Measurements from ENCODE around the gene SLC11A2. TPM values are rescaled to one million over a fixed set of nuclear protein-coding genes. Genes with fewer than 3 reads are reported as not detected.

SLC11A2 gene
- total RNA-seq, 1 experiment from 2014 or later: 38.7 TPM

GRCh38 chr12:50980545-50980944, 45.6 kb downstream of the SLC11A2 start:
- Histone ChIP-seq H3K9me2 (ENCODE audit: insufficient read depth) (no peaks in the 10 kb centered on the region), H3K36me3 (ENCODE audit: control insufficient read depth in 1 of 2, insufficient read depth in 2 of 2, low read length in 2 of 2) (no peaks in the 10 kb centered on the region), H2AFZ (ENCODE audit: low read depth, low read length, poor library complexity, severe bottlenecking) (no peak overlapping the region), H3K4me2 (ENCODE audit: low read length) (no peak overlapping the region), H3K4me3 (replicated peaks in 1 of 2; ENCODE audit: low read depth in 1 of 2, low read length in 2 of 2) (no peak overlapping the region), H3K9ac (ENCODE audit: low read length) (no peak overlapping the region), H3K27me3 (ENCODE audit: insufficient read depth, low read length) (no peaks in the 10 kb centered on the region), H3K79me2 (ENCODE audit: insufficient read depth, low read length) (no peaks in the 10 kb centered on the region), H3K27ac (ENCODE audit: low read depth, low read length) (no peak overlapping the region), H3K4me1 (ENCODE audit: control insufficient read depth in 1 of 2, insufficient read depth in 2 of 2, low read length in 2 of 2) (peaks cover 0 to 5% of the 10 kb centered on the region in 2 experiments; a peak in 1 of 4 replicates), H4K20me1 (ENCODE audit: insufficient read depth) (no peaks in the 10 kb centered on the region), H3K9me3 (ENCODE audit: control insufficient read depth in 1 of 2, insufficient read depth in 1 of 2, low read depth in 1 of 2, low read length in 2 of 2) (no peaks in the 10 kb centered on the region)
- ChIA-PET POLR2A (no interaction called here), CTCF (no interaction called here), RAD21 (ENCODE audit: low non-redundant PET in 1 of 2, low total read pairs in 2 of 2, uncharacterized antibody in 2 of 2, unreplicated experiment in 2 of 2) (no interaction called here)
- intact Hi-C loops (cut with micrococcal nuclease): no loop called here
- no TSS peak for BruUV-seq (replicated peaks)
- DNase-seq (ENCODE audit: low read depth, low spot score) (no peak), ATAC-seq (no peak)
- TF ChIP-seq, protein P1, sequence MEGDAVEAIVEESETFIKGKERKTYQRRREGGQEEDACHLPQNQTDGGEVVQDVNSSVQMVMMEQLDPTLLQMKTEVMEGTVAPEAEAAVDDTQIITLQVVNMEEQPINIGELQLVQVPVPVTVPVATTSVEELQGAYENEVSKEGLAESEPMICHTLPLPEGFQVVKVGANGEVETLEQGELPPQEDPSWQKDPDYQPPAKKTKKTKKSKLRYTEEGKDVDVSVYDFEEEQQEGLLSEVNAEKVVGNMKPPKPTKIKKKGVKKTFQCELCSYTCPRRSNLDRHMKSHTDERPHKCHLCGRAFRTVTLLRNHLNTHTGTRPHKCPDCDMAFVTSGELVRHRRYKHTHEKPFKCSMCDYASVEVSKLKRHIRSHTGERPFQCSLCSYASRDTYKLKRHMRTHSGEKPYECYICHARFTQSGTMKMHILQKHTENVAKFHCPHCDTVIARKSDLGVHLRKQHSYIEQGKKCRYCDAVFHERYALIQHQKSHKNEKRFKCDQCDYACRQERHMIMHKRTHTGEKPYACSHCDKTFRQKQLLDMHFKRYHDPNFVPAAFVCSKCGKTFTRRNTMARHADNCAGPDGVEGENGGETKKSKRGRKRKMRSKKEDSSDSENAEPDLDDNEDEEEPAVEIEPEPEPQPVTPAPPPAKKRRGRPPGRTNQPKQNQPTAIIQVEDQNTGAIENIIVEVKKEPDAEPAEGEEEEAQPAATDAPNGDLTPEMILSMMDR (IDR thresholded peaks at IDR 0.05 in 2 of 3, conservative IDR thresholded peaks at IDR 0.05 in 1 of 3; ENCODE audit: borderline replicate concordance in 1 of 3, insufficient read depth in 1 of 3, low read depth in 2 of 3, low read length in 2 of 3): no peak
- no peak for TF ChIP-seq CBX3 (IDR thresholded peaks at IDR 0.05; ENCODE audit: low read depth)
- TF ChIP-seq MAX (IDR thresholded peaks at IDR 0.05): no peak
- no peak for TF ChIP-seq FOSL1 (IDR thresholded peaks at IDR 0.05; ENCODE audit: low read depth)
- TF ChIP-seq, protein P2, sequence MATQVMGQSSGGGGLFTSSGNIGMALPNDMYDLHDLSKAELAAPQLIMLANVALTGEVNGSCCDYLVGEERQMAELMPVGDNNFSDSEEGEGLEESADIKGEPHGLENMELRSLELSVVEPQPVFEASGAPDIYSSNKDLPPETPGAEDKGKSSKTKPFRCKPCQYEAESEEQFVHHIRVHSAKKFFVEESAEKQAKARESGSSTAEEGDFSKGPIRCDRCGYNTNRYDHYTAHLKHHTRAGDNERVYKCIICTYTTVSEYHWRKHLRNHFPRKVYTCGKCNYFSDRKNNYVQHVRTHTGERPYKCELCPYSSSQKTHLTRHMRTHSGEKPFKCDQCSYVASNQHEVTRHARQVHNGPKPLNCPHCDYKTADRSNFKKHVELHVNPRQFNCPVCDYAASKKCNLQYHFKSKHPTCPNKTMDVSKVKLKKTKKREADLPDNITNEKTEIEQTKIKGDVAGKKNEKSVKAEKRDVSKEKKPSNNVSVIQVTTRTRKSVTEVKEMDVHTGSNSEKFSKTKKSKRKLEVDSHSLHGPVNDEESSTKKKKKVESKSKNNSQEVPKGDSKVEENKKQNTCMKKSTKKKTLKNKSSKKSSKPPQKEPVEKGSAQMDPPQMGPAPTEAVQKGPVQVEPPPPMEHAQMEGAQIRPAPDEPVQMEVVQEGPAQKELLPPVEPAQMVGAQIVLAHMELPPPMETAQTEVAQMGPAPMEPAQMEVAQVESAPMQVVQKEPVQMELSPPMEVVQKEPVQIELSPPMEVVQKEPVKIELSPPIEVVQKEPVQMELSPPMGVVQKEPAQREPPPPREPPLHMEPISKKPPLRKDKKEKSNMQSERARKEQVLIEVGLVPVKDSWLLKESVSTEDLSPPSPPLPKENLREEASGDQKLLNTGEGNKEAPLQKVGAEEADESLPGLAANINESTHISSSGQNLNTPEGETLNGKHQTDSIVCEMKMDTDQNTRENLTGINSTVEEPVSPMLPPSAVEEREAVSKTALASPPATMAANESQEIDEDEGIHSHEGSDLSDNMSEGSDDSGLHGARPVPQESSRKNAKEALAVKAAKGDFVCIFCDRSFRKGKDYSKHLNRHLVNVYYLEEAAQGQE (IDR thresholded peaks at IDR 0.05; ENCODE audit: low read depth): no peak
- TF ChIP-seq EZH2 (IDR thresholded peaks at IDR 0.05): no peak
- TF ChIP-seq EGR1 (IDR thresholded peaks at IDR 0.05; ENCODE audit: low read depth): no peak
- TF ChIP-seq POLR2AphosphoS5 (IDR thresholded peaks at IDR 0.05; ENCODE audit: low read depth, low read length): no peak
- TF ChIP-seq JUND (IDR thresholded peaks at IDR 0.05): no peak
- no peak for TF ChIP-seq ZNF274 (IDR thresholded peaks at IDR 0.05; ENCODE audit: low read depth, low read length)
- TF ChIP-seq TCF7L2 (IDR thresholded peaks at IDR 0.05; ENCODE audit: borderline replicate concordance, extremely low read depth, insufficient read depth, insufficient read length): no peak
- TF ChIP-seq, protein P3, sequence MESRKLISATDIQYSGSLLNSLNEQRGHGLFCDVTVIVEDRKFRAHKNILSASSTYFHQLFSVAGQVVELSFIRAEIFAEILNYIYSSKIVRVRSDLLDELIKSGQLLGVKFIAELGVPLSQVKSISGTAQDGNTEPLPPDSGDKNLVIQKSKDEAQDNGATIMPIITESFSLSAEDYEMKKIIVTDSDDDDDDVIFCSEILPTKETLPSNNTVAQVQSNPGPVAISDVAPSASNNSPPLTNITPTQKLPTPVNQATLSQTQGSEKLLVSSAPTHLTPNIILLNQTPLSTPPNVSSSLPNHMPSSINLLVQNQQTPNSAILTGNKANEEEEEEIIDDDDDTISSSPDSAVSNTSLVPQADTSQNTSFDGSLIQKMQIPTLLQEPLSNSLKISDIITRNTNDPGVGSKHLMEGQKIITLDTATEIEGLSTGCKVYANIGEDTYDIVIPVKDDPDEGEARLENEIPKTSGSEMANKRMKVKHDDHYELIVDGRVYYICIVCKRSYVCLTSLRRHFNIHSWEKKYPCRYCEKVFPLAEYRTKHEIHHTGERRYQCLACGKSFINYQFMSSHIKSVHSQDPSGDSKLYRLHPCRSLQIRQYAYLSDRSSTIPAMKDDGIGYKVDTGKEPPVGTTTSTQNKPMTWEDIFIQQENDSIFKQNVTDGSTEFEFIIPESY (IDR thresholded peaks at IDR 0.05; ENCODE audit: extremely low read depth, insufficient replicate concordance, low read length): no peak
- TF ChIP-seq ZFX (IDR thresholded peaks at IDR 0.05): no peak
- TF ChIP-seq YY1 (IDR thresholded peaks at IDR 0.05; ENCODE audit: extremely low read depth, insufficient replicate concordance, low read depth, low read length): no peak
- TF ChIP-seq ATF3 (IDR thresholded peaks at IDR 0.05): no peak
- TF ChIP-seq SIN3A (IDR thresholded peaks at IDR 0.05; ENCODE audit: low read depth): no peak
- TF ChIP-seq SP1 (IDR thresholded peaks at IDR 0.05; ENCODE audit: low read depth): no peak
- no peak for TF ChIP-seq EZH2phosphoT487 (IDR thresholded peaks at IDR 0.05; ENCODE audit: borderline replicate concordance)
